ENCODE data around the gene PPL.

GRCh38 chr16:4954714-4955113 lies 17.8 kb upstream of the PPL start:
- TF ChIP-seq EZH2 (IDR thresholded peaks at IDR 0.05; ENCODE audit: borderline replicate concordance, low read depth, low read length, poor library complexity, severe bottlenecking) = no peak
- no peak for TF ChIP-seq CTCF (conservative IDR thresholded peaks at IDR 0.05; ENCODE audit: low read depth, low read length)
